OCI-LY3 (cell line): ENCODE measurements around the gene CACNA1C.

Source experiments
- EZH2phosphoT487 ChIP-seq: fragments of 200-600 bp; shearing (Covaris generic); IDR thresholded peaks from 2 replicates; pipeline ENCODE4 v1.6.1; 2018; ENCODE audit warnings: antibody characterized with exemption, mixed run types, low read depth
- TF ChIP-seq, protein P1 (sequence below): fragments of 200-600, 300-600 bp; sonication (generic); IDR thresholded peaks from 2 replicates; pipeline ENCODE4 v1.5.1; 2014; ENCODE audit warnings: antibody characterized with exemption, low read length, low read depth

GRCh38 chr12:2120982-2121758, 68.4 kb downstream of the CACNA1C start:
- TF ChIP-seq, protein P1, sequence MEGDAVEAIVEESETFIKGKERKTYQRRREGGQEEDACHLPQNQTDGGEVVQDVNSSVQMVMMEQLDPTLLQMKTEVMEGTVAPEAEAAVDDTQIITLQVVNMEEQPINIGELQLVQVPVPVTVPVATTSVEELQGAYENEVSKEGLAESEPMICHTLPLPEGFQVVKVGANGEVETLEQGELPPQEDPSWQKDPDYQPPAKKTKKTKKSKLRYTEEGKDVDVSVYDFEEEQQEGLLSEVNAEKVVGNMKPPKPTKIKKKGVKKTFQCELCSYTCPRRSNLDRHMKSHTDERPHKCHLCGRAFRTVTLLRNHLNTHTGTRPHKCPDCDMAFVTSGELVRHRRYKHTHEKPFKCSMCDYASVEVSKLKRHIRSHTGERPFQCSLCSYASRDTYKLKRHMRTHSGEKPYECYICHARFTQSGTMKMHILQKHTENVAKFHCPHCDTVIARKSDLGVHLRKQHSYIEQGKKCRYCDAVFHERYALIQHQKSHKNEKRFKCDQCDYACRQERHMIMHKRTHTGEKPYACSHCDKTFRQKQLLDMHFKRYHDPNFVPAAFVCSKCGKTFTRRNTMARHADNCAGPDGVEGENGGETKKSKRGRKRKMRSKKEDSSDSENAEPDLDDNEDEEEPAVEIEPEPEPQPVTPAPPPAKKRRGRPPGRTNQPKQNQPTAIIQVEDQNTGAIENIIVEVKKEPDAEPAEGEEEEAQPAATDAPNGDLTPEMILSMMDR = no peak
- no peak for TF ChIP-seq EZH2phosphoT487
